VCaP (cell line): ENCODE data around the gene WHRN.
A peak's percentile ranks its signal among the peaks of the same experiment; 100 is the strongest.

Experiments
- H3K27ac ChIP-seq: fragments of 450-650 bp; 2 replicates; pipeline ENCODE4 v1.5.1; 2017
- CTCF ChIP-seq: fragments of 450-650 bp; conservative IDR thresholded peaks from 2 replicates; pipeline ENCODE4 v1.5.1; 2017; ENCODE audit warnings: mild to moderate bottlenecking, moderate library complexity

WHRN gene

GRCh38 chr9:114405294-114406034 is 99.8 kb downstream of the WHRN start:
- no peak overlapping the region; the same call in 1 of the 2 replicates for H3K27ac ChIP-seq
- peak; percentile 92 for TF ChIP-seq CTCF

- no peak overlapping the region for H3K27ac ChIP-seq
- no peak for TF ChIP-seq CTCF
Observed at GRCh38 chr9:114404531-114404930, 100.7 kb downstream of the WHRN start.

- no peak overlapping the region for H3K27ac ChIP-seq
- no peak for TF ChIP-seq CTCF
Observed at GRCh38 chr9:114403153-114403756, 102.0 kb downstream of the WHRN start.

- no peak for TF ChIP-seq CTCF
- peak overlapping the region; percentile 35 for H3K27ac ChIP-seq
Observed at GRCh38 chr9:114401344-114401743, 103.9 kb downstream of the WHRN start.

GRCh38 chr9:114400772-114401171 is 104.5 kb downstream of the WHRN start:
- no peak for TF ChIP-seq CTCF
- H3K27ac ChIP-seq: peak overlapping the region; percentile 35; the same call in 1 of the 2 replicates

GRCh38 chr9:114400219-114400618 is 105.1 kb downstream of the WHRN start:
- H3K27ac ChIP-seq: no peak overlapping the region
- TF ChIP-seq CTCF: no peak

- no peak for TF ChIP-seq CTCF
- H3K27ac ChIP-seq: no peak overlapping the region
Observed at GRCh38 chr9:114399381-114399780, 105.9 kb downstream of the WHRN start.
